HFFc6 (cell line): ENCODE results near the gene HDGFL2. TPM values are rescaled to one million over a fixed set of nuclear protein-coding genes. Genes with fewer than 3 reads are reported as not detected.

Experiments used
- DNase-seq: peaks from one replicate; pipeline ENCODE4 v3.0.0-alpha.2; 2018
- H3K27ac Mint-ChIP-seq: 2 replicates; pipeline ENCODE4 v1.8.0; 2020; ENCODE audit warnings: mild to moderate bottlenecking, mixed read lengths
- H3K27me3 Mint-ChIP-seq: 2 replicates; pipeline ENCODE4 v1.8.0; 2021; ENCODE audit warnings: mild to moderate bottlenecking, moderate library complexity, mixed read lengths; ENCODE audit not compliant: insufficient read depth
- H3K36me3 Mint-ChIP-seq: 2 replicates; pipeline ENCODE4 v1.8.0; 2021; ENCODE audit warnings: low read depth, mixed read lengths
- H3K4me1 Mint-ChIP-seq: 2 replicates; pipeline ENCODE4 v1.8.0; 2020; ENCODE audit warnings: low read depth, mixed read lengths
- H3K4me3 Mint-ChIP-seq: 2 replicates; pipeline ENCODE4 v1.8.0; 2020; ENCODE audit warnings: mild to moderate bottlenecking, moderate library complexity, mixed read lengths
- H3K9me3 Mint-ChIP-seq: 2 replicates; pipeline ENCODE4 v1.8.0; 2020; ENCODE audit warnings: mild to moderate bottlenecking, mixed read lengths
- total RNA-seq, 6 experiments: library from RNA; stranded (reverse); fragmentation: NEBNext Ultra II Directional; extraction: Animal tissue kit (Norgen Biotek cat#: 25700); gene quantifications; 2 replicates in 1 of 6; 3 replicates in 5 of 6; pipeline ENCODE4 v1.2.3, GENCODE V29; 2021
- TF ChIP-seq, protein P1 (sequence below): fragments of 200-600 bp; sonication (generic); IDR thresholded peaks from 2 replicates; pipeline ENCODE4 v1.5.0; 2021; ENCODE audit warnings: antibody characterized with exemption, mild to moderate bottlenecking

HDGFL2 gene
- total RNA-seq, 6 experiments from 2014 or later, result 68.0 to 79.6 (median 74.2) TPM

GRCh38 chr19:4442819-4443146, 29.3 kb upstream of the HDGFL2 start:
- no peaks in the 10 kb centered on the region; the same call in 1 of the 2 replicates for H3K4me1 Mint-ChIP-seq
- no peak for DNase-seq
- no peak overlapping the region for H3K4me3 Mint-ChIP-seq
- H3K27me3 Mint-ChIP-seq, result peaks cover 12% of the 10 kb centered on the region
- H3K27ac Mint-ChIP-seq, result no peak overlapping the region
- peaks cover 13% of the 10 kb centered on the region; the same call in 1 of the 2 replicates for H3K36me3 Mint-ChIP-seq
- no peaks in the 10 kb centered on the region for H3K9me3 Mint-ChIP-seq
- TF ChIP-seq, protein P1, sequence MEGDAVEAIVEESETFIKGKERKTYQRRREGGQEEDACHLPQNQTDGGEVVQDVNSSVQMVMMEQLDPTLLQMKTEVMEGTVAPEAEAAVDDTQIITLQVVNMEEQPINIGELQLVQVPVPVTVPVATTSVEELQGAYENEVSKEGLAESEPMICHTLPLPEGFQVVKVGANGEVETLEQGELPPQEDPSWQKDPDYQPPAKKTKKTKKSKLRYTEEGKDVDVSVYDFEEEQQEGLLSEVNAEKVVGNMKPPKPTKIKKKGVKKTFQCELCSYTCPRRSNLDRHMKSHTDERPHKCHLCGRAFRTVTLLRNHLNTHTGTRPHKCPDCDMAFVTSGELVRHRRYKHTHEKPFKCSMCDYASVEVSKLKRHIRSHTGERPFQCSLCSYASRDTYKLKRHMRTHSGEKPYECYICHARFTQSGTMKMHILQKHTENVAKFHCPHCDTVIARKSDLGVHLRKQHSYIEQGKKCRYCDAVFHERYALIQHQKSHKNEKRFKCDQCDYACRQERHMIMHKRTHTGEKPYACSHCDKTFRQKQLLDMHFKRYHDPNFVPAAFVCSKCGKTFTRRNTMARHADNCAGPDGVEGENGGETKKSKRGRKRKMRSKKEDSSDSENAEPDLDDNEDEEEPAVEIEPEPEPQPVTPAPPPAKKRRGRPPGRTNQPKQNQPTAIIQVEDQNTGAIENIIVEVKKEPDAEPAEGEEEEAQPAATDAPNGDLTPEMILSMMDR, result no peak

- peaks cover 13% of the 10 kb centered on the region for H3K27me3 Mint-ChIP-seq
- peaks cover 13% of the 10 kb centered on the region; the same call in 1 of the 2 replicates for H3K36me3 Mint-ChIP-seq
- DNase-seq, result no peak
- no peak overlapping the region for H3K4me3 Mint-ChIP-seq
- no peaks in the 10 kb centered on the region; the same call in 1 of the 2 replicates for H3K4me1 Mint-ChIP-seq
- TF ChIP-seq, protein P1, result no peak
- no peak overlapping the region for H3K27ac Mint-ChIP-seq
- no peaks in the 10 kb centered on the region for H3K9me3 Mint-ChIP-seq
Measured at GRCh38 chr19:4443188-4443587, 28.9 kb upstream of the HDGFL2 start.

DNA sequence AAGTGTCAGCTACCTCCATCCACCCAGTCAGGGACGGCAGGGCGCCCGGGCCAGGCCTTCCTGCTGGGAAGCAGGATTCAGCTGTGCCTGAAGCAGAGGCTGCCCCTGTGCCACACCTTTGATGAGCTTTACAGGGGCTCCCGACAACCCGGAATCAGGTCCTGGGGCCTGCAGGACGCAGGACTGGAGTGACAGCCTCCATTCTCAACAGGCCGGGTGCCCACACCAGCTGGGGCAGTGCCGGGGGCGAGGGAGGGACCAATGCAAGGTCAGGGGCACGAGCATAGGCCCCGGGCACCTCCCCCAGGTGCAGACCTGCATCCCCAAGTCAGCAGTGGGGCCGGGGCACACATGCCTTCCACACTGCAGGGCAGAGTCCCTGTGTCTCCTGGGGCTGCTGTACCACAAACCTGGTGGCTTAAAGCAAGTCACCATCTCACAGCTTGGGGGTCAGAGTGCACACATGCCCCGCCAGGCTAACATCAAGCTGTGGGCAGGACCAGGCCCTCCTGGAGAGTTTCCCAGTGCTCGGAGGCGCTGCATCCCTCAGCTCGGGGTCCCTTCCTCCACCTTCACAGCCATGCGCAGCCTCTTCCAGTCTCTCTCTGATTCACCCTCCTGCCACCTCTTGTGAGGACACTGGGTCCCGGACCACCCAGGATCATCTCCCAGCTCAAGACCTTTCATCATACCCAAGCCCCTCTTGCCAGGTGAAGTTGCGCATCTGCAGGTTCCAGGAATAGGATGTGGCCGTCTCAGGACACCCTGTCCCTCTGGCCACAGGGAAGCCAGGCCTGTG, 27.9 kb upstream of the HDGFL2 start:
- peak overlapping the region; percentile 59; the same call in 1 of the 2 replicates for H3K27ac Mint-ChIP-seq
- no peaks in the 10 kb centered on the region for H3K9me3 Mint-ChIP-seq

GRCh38 chr19:4444765-4445741, 27.0 kb upstream of the HDGFL2 start:
- TF ChIP-seq, protein P1, result no peak
- no peak for DNase-seq
- H3K4me3 Mint-ChIP-seq, result no peak overlapping the region; the same call in 1 of the 2 replicates
- H3K9me3 Mint-ChIP-seq, result no peaks in the 10 kb centered on the region
- H3K36me3 Mint-ChIP-seq, result peaks cover 16% of the 10 kb centered on the region; the same call in 1 of the 2 replicates
- H3K27ac Mint-ChIP-seq, result no peak overlapping the region; the same call in 1 of the 2 replicates
- no peaks in the 10 kb centered on the region; the same call in 1 of the 2 replicates for H3K4me1 Mint-ChIP-seq
- peaks cover 14% of the 10 kb centered on the region for H3K27me3 Mint-ChIP-seq

More for the DNA sequence above, 27.9 kb upstream of the HDGFL2 start:
- TF ChIP-seq, protein P1, result no peak
- H3K4me3 Mint-ChIP-seq, result no peak overlapping the region; the same call in 1 of the 2 replicates
- peaks cover 14% of the 10 kb centered on the region for H3K27me3 Mint-ChIP-seq
- DNase-seq, result no peak
- no peaks in the 10 kb centered on the region; the same call in 1 of the 2 replicates for H3K4me1 Mint-ChIP-seq
- peaks cover 15% of the 10 kb centered on the region; the same call in 1 of the 2 replicates for H3K36me3 Mint-ChIP-seq

- Mint-ChIP-seq H3K36me3 (peaks cover 19% of the 10 kb centered on the region; the same call in 1 of the 2 replicates), H3K9me3 (no peaks in the 10 kb centered on the region), H3K4me1 (no peaks in the 10 kb centered on the region), H3K27ac (no peak overlapping the region), H3K4me3 (no peak overlapping the region), H3K27me3 (peaks cover 14% of the 10 kb centered on the region)
- TF ChIP-seq, protein P1, result no peak
- no peak for DNase-seq
Measured at GRCh38 chr19:4445963-4446703, 26.0 kb upstream of the HDGFL2 start.
